Colonic mucosa (tissue), 4 donors: ENCODE data around the gene NOX3. TPM values are rescaled to one million over a fixed set of nuclear protein-coding genes. Genes with fewer than 3 reads are reported as not detected.

Experiments
- DNase-seq: peaks from one replicate; pipeline ENCODE4 v3.0.0-alpha.2; 2020
- H3K27ac ChIP-seq: fragments of 200-600 bp; one replicate; pipeline ENCODE4 v1.8.0; 2021
- H3K27me3 ChIP-seq: fragments of 200-600 bp; one replicate; pipeline ENCODE4 v1.8.0; 2021
- H3K36me3 ChIP-seq: fragments of 200-600 bp; one replicate; pipeline ENCODE4 v1.8.0; 2021
- H3K4me1 ChIP-seq: fragments of 200-600 bp; one replicate; pipeline ENCODE4 v1.8.0; 2021; ENCODE audit warnings: mild to moderate bottlenecking
- H3K4me3 ChIP-seq: fragments of 200-600 bp; one replicate; pipeline ENCODE4 v1.8.0; 2021
- H3K9ac ChIP-seq, 2 donors: one replicate each; pipeline ENCODE4 v1.7.0; 2013; ENCODE audit warnings: control low read depth in 2 of 2, low read depth in 2 of 2, low read length in 2 of 2
- H3K9me3 ChIP-seq: fragments of 200-600 bp; one replicate; pipeline ENCODE4 v1.8.0; 2021
- intact Hi-C: fragments of 100-400 bp; cut with DNase I; formaldehyde crosslinking; loops from one replicate; pipeline ENCODE4 v1.14.1; 2022
- total RNA-seq, 2 donors: library from RNA; stranded (reverse); fragmentation: NEBNext Ultra II Directional in 1 of 2; extraction: Animal tissue kit (Norgen Biotek cat#: 25700) in 1 of 2; gene quantifications; one replicate each; pipeline ENCODE4 v1.2.1, GENCODE V29; 2021
- TF ChIP-seq, protein P1 (sequence below): fragments of 200-600 bp; IDR thresholded peaks from one replicate; pipeline ENCODE4 v1.8.0; 2022; ENCODE audit warnings: antibody characterized with exemption, mild to moderate bottlenecking
- donor health status: healthy.
- donor health status: DM: no; HTN: no; CAD: no.
- donor health status: DM: no; HTN: no; CAD: no.

The NOX3 gene
- total RNA-seq, 2 donors from 2014 or later = not detected

DNA sequence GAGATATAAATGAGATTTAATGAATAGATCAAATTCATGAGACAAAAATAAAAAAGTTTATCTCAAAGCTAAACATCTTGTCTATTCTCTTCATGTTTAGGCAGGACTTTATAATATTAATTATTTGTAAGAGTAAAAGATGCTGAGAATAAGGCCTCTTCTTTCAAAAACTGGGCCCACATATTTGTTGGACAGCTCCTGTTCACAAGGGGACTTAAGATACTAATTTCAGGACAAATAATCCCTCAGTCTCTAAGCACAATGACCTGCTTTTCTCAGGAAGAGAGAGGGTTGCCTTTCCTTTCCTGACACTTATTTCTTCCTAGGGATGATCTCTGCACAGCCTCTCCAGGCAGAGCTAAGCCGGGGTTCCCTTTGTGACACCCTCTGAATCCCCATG, 43.3 kb downstream of the NOX3 start:
- H3K4me3 ChIP-seq = no peak overlapping the region
- no peaks in the 10 kb centered on the region for H3K27me3 ChIP-seq
- intact Hi-C loops = no loop called here
- no peak for DNase-seq
- H3K9me3 ChIP-seq = no peaks in the 10 kb centered on the region
- no peaks in the 10 kb centered on the region for H3K4me1 ChIP-seq
- no peaks in the 10 kb centered on the region for H3K36me3 ChIP-seq
- TF ChIP-seq, protein P1, sequence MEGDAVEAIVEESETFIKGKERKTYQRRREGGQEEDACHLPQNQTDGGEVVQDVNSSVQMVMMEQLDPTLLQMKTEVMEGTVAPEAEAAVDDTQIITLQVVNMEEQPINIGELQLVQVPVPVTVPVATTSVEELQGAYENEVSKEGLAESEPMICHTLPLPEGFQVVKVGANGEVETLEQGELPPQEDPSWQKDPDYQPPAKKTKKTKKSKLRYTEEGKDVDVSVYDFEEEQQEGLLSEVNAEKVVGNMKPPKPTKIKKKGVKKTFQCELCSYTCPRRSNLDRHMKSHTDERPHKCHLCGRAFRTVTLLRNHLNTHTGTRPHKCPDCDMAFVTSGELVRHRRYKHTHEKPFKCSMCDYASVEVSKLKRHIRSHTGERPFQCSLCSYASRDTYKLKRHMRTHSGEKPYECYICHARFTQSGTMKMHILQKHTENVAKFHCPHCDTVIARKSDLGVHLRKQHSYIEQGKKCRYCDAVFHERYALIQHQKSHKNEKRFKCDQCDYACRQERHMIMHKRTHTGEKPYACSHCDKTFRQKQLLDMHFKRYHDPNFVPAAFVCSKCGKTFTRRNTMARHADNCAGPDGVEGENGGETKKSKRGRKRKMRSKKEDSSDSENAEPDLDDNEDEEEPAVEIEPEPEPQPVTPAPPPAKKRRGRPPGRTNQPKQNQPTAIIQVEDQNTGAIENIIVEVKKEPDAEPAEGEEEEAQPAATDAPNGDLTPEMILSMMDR = no peak
- H3K27ac ChIP-seq = no peak overlapping the region
- H3K9ac ChIP-seq = no peak overlapping the region

GRCh38 chr6:155411154-155412052, 44.2 kb downstream of the NOX3 start:
- intact Hi-C loops = no loop called here
- DNase-seq = no peak
- Histone ChIP-seq H3K36me3 (no peaks in the 10 kb centered on the region), H3K27me3 (no peaks in the 10 kb centered on the region), H3K4me1 (no peaks in the 10 kb centered on the region), H3K9me3 (no peaks in the 10 kb centered on the region), H3K9ac (no peak overlapping the region), H3K4me3 (no peak overlapping the region), H3K27ac (no peak overlapping the region)
- TF ChIP-seq, protein P1 = no peak

- no peak for DNase-seq
- H3K4me3 ChIP-seq = no peak overlapping the region
- H3K9ac ChIP-seq = no peak overlapping the region
- no peaks in the 10 kb centered on the region for H3K36me3 ChIP-seq
- TF ChIP-seq, protein P1 = no peak
- intact Hi-C loops = no loop called here
- H3K9me3 ChIP-seq = no peaks in the 10 kb centered on the region
- H3K4me1 ChIP-seq = no peaks in the 10 kb centered on the region
- H3K27me3 ChIP-seq = no peaks in the 10 kb centered on the region
- H3K27ac ChIP-seq = no peak overlapping the region
Observed at GRCh38 chr6:155409391-155409790, 46.2 kb downstream of the NOX3 start.

DNA sequence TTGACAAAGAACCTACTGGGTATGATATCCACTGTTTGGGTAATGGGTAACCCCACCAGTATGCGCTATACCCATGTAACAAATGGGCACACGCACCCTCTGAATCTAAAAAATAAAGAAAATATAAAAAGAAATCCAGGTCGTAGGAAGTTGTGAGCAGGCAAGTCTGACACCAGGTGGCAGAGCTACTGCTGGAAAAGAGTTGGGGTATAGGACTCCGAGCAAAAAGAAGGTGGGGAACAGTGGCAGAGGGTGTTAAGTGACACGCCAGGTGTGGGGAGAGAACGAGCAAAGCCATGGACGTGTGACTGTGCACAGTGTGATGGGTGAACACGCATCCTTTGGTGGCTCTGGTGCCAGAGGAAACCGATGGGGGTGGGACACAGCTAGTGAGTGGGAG, 46.7 kb downstream of the NOX3 start:
- H3K27ac ChIP-seq = no peak overlapping the region
- no peak overlapping the region for H3K4me3 ChIP-seq
- no peaks in the 10 kb centered on the region for H3K36me3 ChIP-seq
- H3K4me1 ChIP-seq = no peaks in the 10 kb centered on the region
- DNase-seq = no peak
- TF ChIP-seq, protein P1 = no peak
- H3K9me3 ChIP-seq = no peaks in the 10 kb centered on the region
- intact Hi-C loops = no loop called here
- no peaks in the 10 kb centered on the region for H3K27me3 ChIP-seq
- no peak overlapping the region for H3K9ac ChIP-seq

GRCh38 chr6:155408231-155408630, 47.4 kb downstream of the NOX3 start:
- H3K4me3 ChIP-seq = no peak overlapping the region
- H3K27me3 ChIP-seq = no peaks in the 10 kb centered on the region
- intact Hi-C loops = no loop called here
- no peaks in the 10 kb centered on the region for H3K9me3 ChIP-seq
- no peak overlapping the region for H3K27ac ChIP-seq
- no peak overlapping the region for H3K9ac ChIP-seq
- no peaks in the 10 kb centered on the region for H3K4me1 ChIP-seq
- no peaks in the 10 kb centered on the region for H3K36me3 ChIP-seq
- no peak for DNase-seq
- TF ChIP-seq, protein P1 = no peak
